Activated CD8-positive, alpha-beta T cell treated with anti-CD3 and anti-CD28 coated beads, Interleukin-2, amount 10 ng/mL, durations not matched to agents 7 days and 5 days (primary cell): Measurements from ENCODE around the gene RPSA. TPM values are rescaled to one million over a fixed set of nuclear protein-coding genes. Genes with fewer than 3 reads are reported as not detected.

ENCODE experiments used
- ATAC-seq: fragments of 150-1000 bp; cut with Tn5 transposase; one replicate; pipeline ENCODE4 v1.10.0; 2021; ENCODE audit warnings: moderate library complexity
- CTCF ChIA-PET: fragments of 350-600 bp; sonication (Branson Sonifier 250); formaldehyde crosslinking; loops from one replicate; lab custom pipeline; 2021; ENCODE audit warnings: antibody characterized with exemption; lab: Charles Lee
- POLR2A ChIA-PET: fragments of 350-600 bp; sonication (Branson Sonifier 250); formaldehyde crosslinking; loops from one replicate; lab custom pipeline; 2021; ENCODE audit warnings: antibody characterized with exemption; lab: Charles Lee
- DNase-seq: peaks from one replicate; pipeline ENCODE4 v3.0.0-alpha.2; 2020
- H3K27ac Mint-ChIP-seq: one replicate; pipeline ENCODE4 v1.8.0; 2021; ENCODE audit warnings: mild to moderate bottlenecking, mixed read lengths
- H3K27me3 Mint-ChIP-seq: one replicate; pipeline ENCODE4 v1.8.0; 2021; ENCODE audit warnings: low read depth, mixed read lengths
- H3K36me3 Mint-ChIP-seq: one replicate; pipeline ENCODE4 v1.8.0; 2021; ENCODE audit warnings: low read depth, mixed read lengths
- H3K4me1 Mint-ChIP-seq: one replicate; pipeline ENCODE4 v1.8.0; 2021; ENCODE audit warnings: low read depth, mixed read lengths
- H3K4me3 Mint-ChIP-seq: one replicate; pipeline ENCODE4 v1.8.0; 2021; ENCODE audit warnings: mild to moderate bottlenecking, mixed read lengths
- H3K9me3 Mint-ChIP-seq: one replicate; pipeline ENCODE4 v1.8.0; 2022; ENCODE audit warnings: mixed read lengths; ENCODE audit not compliant: insufficient read depth
- total RNA-seq, 2 experiments: library from RNA; stranded (reverse); gene quantifications; one replicate each; pipeline ENCODE4 v1.2.3, GENCODE V29; 2021

RPSA gene
- total RNA-seq, 2 experiments from 2014 or later, result 1,654 to 1,730 TPM

DNA sequence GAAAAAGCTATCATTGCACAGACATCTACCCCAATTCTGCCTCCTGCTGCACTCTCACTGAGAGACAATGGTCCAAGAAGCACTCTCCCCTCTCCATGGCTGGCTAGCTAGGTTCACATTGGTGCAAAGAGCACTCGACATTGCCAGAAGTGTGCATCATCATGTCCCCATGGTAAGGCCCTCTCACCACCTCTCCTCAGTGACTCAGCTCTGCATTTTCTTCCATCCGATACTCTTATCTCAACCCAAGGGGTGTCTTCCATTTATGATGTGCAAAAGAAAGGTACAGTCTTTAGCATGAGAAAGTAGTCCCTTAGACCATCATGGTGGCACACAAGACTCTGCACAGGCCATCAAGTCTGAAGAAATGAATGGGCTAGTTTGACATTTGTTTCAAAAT lies 14.0 kb downstream of the RPSA start:
- ATAC-seq, result no peak
- POLR2A ChIA-PET, result no interaction called here
- Mint-ChIP-seq H3K9me3 (no peaks in the 10 kb centered on the region), H3K36me3 (peaks cover 2% of the 10 kb centered on the region), H3K27ac (no peak overlapping the region), H3K4me3 (no peak overlapping the region), H3K27me3 (no peaks in the 10 kb centered on the region), H3K4me1 (no peaks in the 10 kb centered on the region)
- DNase-seq, result no peak
- CTCF ChIA-PET, result no interaction called here

DNA sequence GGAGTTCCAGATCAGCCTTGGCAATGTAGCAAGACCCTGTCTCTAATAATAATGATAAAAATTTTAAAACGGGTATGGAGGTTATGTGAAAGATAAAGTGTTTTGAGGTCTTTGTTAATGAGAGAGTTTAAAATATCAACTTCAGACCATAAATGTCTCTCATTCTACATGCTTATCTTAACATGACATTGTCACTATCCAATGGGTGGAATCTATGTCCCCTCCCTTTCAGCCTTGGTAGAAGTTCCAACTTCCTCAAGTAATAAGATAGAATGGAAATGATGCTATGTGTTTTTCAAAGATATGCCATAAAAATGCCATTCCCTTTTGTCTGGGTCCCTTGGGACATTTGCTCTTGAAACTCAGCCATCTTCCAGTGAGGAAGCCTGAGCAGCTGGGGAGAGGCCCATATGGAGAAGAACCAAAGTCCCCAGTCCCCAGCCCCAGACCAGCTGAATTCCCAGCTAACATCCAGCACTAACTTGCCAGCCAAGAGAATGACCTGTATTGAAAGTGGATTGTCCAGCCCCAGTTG lies 17.0 kb downstream of the RPSA start:
- Mint-ChIP-seq H3K4me1 (no peaks in the 10 kb centered on the region), H3K36me3 (no peaks in the 10 kb centered on the region), H3K27ac (no peak overlapping the region), H3K9me3 (no peaks in the 10 kb centered on the region), H3K4me3 (no peak overlapping the region), H3K27me3 (no peaks in the 10 kb centered on the region)
- no peak for DNase-seq
- ATAC-seq, result no peak
- CTCF ChIA-PET, result interaction anchor here (1.9 kb wide), 1 partner anchor 24 kb away, joined by 4 read pairs; no protein-coding TSS in a partner anchor
- POLR2A ChIA-PET, result no interaction called here

DNA sequence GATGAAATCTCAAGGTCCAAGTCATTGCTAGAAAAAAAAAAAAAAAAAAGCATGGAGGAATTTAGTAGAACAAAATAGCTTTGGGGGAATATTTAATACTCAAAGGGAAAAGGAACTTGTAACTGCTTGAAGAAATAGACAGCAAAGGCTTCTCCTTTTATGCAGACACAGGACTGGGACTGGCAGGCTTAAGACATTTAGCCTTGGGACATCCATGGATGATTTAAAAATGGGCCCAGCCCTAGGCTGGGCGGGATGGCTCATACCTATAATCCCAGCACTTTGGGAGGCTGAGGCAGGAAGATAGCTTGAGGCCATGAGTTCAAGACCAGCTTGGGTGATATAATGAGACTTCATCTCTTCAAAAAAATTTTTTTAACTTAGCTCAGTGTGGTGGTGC lies 19.8 kb downstream of the RPSA start:
- ChIA-PET POLR2A (no interaction called here), CTCF (interaction anchor here (1.0 kb wide), 1 partner anchor 20 kb away, joined by 3 read pairs; no protein-coding TSS in a partner anchor)
- no peaks in the 10 kb centered on the region for H3K9me3 Mint-ChIP-seq

DNA sequence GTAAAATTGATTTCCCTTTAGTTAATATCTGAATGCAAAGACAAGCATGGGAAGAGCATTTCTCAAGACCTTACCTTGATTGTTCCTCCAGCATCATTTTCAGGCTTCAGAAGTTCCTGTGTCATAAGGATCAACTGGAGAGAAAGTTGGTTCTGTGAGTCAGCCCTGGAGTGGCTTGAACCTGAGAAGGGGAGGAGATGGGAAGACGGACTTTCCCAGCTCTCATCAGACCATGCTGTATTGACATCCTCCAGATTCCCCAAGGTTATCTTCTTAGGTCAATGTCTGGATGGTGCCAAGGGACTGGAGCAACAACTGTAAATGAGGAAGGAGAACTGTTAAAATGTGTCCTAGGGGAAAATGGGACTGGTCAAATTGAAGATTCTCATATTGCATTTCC lies 21.0 kb downstream of the RPSA start:
- no peak for ATAC-seq
- H3K9me3 Mint-ChIP-seq, result no peaks in the 10 kb centered on the region
- no peaks in the 10 kb centered on the region for H3K4me1 Mint-ChIP-seq
- no peak for DNase-seq
- ChIA-PET POLR2A (no interaction called here), CTCF (interaction anchor here (1.0 kb wide), 1 partner anchor 19 kb away, joined by 3 read pairs; no protein-coding TSS in a partner anchor)
- H3K27me3 Mint-ChIP-seq, result no peaks in the 10 kb centered on the region
- H3K36me3 Mint-ChIP-seq, result no peaks in the 10 kb centered on the region
- H3K4me3 Mint-ChIP-seq, result no peak overlapping the region
- no peak overlapping the region for H3K27ac Mint-ChIP-seq

More for the DNA sequence above, 19.8 kb downstream of the RPSA start:
- ATAC-seq (no peak), DNase-seq (no peak)
- Mint-ChIP-seq H3K36me3 (no peaks in the 10 kb centered on the region), H3K4me1 (no peaks in the 10 kb centered on the region), H3K27me3 (no peaks in the 10 kb centered on the region), H3K27ac (no peak overlapping the region), H3K4me3 (no peak overlapping the region)

DNA sequence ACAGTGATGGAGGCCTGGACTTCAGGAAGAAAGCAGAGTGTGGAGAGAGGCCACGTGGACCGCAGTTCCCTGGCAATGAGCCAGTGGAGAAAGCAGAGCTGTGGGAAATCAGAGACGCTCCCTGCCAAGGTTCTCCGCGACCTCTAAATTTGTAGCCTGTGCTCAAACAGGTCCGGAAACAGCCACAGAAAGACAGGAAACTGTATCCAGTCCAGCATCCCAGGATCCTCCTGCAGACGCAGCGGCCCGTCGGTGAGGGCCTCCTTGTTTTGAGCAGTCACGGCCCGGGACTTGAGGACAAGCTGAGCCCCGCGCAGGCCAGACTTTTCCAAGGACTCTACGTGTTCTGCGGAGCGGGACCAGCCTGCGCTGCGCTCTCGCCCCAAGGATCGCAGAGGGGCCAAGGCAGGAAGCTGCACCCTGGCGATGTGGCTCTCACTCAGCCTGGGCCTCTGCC lies 22.3 kb downstream of the RPSA start:
- POLR2A ChIA-PET, result no interaction called here
- H3K27ac Mint-ChIP-seq, result no peak overlapping the region
- no peak for ATAC-seq

DNA sequence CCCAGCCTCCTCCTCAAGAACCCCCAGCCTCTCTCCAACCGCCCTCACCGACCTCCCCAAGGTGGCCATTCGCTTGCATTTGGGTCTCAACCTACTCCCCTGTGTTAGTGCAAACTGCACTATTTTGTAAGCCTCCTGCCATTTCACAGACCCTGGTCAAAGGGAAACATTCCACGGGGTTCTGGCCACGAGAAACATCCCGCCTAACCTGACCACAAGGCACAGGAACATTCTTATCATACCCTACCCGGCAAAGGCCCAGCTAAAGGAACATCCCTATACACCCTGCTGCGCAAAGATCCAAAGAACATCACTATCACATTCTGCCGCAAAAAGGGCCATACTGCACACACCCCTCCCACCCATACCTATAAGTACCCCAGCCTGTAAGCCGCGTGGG lies 22.9 kb downstream of the RPSA start:
- ChIA-PET CTCF (no interaction called here), POLR2A (no interaction called here)
- Mint-ChIP-seq H3K9me3 (no peaks in the 10 kb centered on the region), H3K36me3 (no peaks in the 10 kb centered on the region), H3K27me3 (no peaks in the 10 kb centered on the region), H3K4me3 (no peak overlapping the region), H3K4me1 (peaks cover 3% of the 10 kb centered on the region), H3K27ac (no peak overlapping the region)
- no peak for DNase-seq
- no peak for ATAC-seq

More for the DNA sequence above, 22.3 kb downstream of the RPSA start:
- Mint-ChIP-seq H3K9me3 (no peaks in the 10 kb centered on the region), H3K4me3 (no peak overlapping the region), H3K4me1 (no peaks in the 10 kb centered on the region), H3K36me3 (no peaks in the 10 kb centered on the region), H3K27me3 (no peaks in the 10 kb centered on the region)
- no peak for DNase-seq
- CTCF ChIA-PET, result no interaction called here

DNA sequence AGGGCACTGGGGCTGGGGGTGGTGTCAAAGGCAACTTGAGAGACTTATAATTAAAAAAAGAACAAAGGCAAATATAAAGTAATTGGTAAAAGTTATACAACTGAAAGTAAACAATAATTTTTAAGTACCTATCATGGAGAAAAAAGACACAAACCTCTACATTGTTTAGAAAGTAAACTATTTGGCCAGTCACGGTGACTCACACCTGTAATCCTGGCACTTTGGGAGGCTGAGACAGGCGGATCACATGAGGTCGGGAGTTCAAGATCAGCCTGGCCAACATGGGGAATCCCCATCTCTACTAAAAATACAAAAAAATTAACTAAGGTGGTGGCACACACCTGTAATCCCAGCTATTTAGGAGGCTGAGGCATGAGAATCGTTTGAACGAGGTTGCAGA lies 25.8 kb downstream of the RPSA start:
- Mint-ChIP-seq H3K4me3 (no peak overlapping the region), H3K36me3 (no peaks in the 10 kb centered on the region), H3K9me3 (no peaks in the 10 kb centered on the region), H3K27me3 (no peaks in the 10 kb centered on the region), H3K27ac (no peak overlapping the region), H3K4me1 (peaks cover 5% of the 10 kb centered on the region)
- no peak for ATAC-seq
- ChIA-PET CTCF (interaction anchor here (1.3 kb wide), 1 partner anchor 67 kb away, joined by 3 read pairs; no protein-coding TSS in a partner anchor), POLR2A (no interaction called here)
- DNase-seq, result no peak

DNA sequence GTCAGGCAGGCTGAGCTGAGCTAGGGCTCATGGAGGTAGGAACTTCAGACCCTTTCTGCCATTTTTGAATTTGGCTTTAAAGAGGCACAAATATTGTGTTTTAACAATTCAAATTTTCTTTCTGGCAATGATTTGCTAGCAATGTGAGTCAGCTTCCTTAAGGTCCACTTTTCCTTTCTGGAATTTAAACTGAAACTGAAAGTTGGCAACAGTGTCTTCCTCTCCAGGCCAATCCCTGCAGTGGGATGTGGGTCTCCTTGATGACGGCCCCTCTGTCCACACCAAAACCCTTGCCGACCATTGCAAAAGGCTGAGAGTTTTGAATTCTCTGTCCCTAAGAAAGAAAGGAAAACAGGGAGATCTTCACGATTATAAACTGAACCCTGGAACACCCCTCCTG lies 27.1 kb downstream of the RPSA start:
- no peak for ATAC-seq
- no peaks in the 10 kb centered on the region for H3K27me3 Mint-ChIP-seq
- no peak for DNase-seq
- H3K36me3 Mint-ChIP-seq, result no peaks in the 10 kb centered on the region
- POLR2A ChIA-PET, result no interaction called here
- no peak overlapping the region for H3K4me3 Mint-ChIP-seq
- no peak overlapping the region for H3K27ac Mint-ChIP-seq
- no peaks in the 10 kb centered on the region for H3K9me3 Mint-ChIP-seq
- CTCF ChIA-PET, result no interaction called here
- H3K4me1 Mint-ChIP-seq, result peaks cover 5% of the 10 kb centered on the region

DNA sequence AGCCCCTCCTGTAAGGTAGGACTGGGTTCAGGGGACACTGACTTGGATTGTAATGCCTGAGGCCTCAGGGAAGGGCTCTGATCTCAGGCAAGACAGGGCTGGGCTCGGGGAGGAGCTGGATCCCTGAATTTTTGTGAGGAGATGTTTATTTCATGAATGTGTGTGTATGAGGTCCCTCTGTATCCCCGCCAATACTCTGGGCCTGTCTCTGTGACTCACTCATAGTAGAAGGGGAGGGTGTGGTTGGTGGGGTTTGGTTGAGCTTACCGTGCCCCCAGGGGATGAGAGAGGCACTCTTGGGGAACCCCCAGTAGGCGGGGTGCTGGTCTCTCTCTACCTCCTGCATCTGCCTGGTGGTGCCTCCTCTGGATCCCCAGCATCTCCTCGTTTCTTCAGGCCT lies 28.1 kb downstream of the RPSA start:
- H3K27ac Mint-ChIP-seq, result no peak overlapping the region
- H3K27me3 Mint-ChIP-seq, result no peaks in the 10 kb centered on the region
- peaks cover 5% of the 10 kb centered on the region for H3K4me1 Mint-ChIP-seq
- ChIA-PET POLR2A (no interaction called here), CTCF (interaction anchor here (0.9 to 1.4 kb wide), 4 partner anchors 12 to 28 kb away, joined by 3 to 5 read pairs (median 4); partner anchors contain the start of gene RPSA)
- H3K4me3 Mint-ChIP-seq, result no peak overlapping the region
- H3K9me3 Mint-ChIP-seq, result no peaks in the 10 kb centered on the region
- ATAC-seq, result peak; percentile 42
- H3K36me3 Mint-ChIP-seq, result no peaks in the 10 kb centered on the region
- no peak for DNase-seq

DNA sequence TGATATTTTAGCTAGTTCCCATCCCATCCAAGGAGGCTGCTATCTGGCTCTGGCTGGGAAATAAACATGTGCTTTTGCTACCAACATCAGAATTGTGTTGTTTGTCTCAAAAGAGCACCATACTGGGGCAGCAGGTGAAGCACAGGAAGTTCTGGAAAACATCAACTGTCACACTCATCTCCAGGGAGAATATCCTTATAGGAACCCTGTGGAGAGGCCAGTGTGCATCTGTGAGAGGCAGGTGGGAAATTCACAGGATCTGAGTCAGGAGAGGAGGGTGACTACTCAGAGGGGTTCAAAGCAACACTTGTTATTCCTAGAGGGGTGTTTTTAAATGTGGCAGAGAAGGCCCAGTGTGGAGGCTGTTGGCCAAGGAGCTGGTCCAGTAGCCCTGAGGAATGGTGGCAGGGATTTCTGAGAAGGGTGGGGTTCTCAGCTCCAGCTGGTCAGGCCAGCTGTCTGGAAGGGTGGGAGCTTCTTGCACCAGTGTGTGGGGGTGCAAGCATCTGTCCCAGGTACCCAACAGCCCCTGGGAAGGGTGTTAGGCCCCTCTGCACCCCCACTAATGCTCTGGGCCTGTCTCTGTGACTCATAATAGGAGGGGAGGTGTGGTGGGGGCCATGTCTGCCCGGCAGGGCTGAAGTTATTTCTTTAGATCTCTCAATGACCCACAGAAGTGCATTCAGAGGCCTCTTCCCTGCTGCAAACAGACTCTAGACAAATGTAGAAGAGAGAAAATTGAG lies 28.7 kb downstream of the RPSA start:
- no peaks in the 10 kb centered on the region for H3K9me3 Mint-ChIP-seq
- H3K36me3 Mint-ChIP-seq, result no peaks in the 10 kb centered on the region
- no peaks in the 10 kb centered on the region for H3K27me3 Mint-ChIP-seq
- DNase-seq, result no peak
- H3K4me3 Mint-ChIP-seq, result no peak overlapping the region
- ATAC-seq, result no peak
- POLR2A ChIA-PET, result no interaction called here
- CTCF ChIA-PET, result interaction anchor here (0.9 to 1.4 kb wide), 4 partner anchors 12 to 29 kb away, joined by 3 to 5 read pairs (median 4); partner anchors contain the start of gene RPSA
- peak overlapping the region; percentile 43 for H3K27ac Mint-ChIP-seq
- H3K4me1 Mint-ChIP-seq, result peaks cover 5% of the 10 kb centered on the region

DNA sequence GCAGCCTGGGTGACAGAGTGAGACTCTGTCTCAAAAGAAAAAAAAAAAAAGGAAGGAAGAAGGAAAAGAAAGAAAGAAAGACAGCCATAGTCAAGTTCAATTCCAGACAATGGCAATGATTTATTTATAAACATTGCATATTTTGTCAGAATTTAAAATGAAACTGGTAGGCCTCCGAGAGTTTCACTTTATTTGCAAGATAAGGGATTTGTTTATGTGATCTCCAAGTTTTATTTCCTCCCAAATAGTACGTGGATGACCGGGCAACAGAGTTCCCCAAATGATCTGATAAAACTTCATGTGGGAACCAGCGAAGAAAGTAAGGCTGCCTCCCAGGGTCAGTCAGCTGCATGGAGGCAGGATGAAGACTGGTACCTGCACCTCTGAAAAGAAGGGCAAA lies 32.4 kb downstream of the RPSA start:
- ChIA-PET CTCF (interaction anchor here (0.8 kb wide), 1 partner anchor 9 kb away, joined by 5 read pairs; no protein-coding TSS in a partner anchor), POLR2A (no interaction called here)
- peaks cover 4% of the 10 kb centered on the region for H3K4me1 Mint-ChIP-seq
- DNase-seq (no peak), ATAC-seq (no peak)
- H3K27me3 Mint-ChIP-seq, result peaks cover 4% of the 10 kb centered on the region
- H3K27ac Mint-ChIP-seq, result no peak overlapping the region
- H3K4me3 Mint-ChIP-seq, result no peak overlapping the region
- no peaks in the 10 kb centered on the region for H3K36me3 Mint-ChIP-seq
- H3K9me3 Mint-ChIP-seq, result no peaks in the 10 kb centered on the region

DNA sequence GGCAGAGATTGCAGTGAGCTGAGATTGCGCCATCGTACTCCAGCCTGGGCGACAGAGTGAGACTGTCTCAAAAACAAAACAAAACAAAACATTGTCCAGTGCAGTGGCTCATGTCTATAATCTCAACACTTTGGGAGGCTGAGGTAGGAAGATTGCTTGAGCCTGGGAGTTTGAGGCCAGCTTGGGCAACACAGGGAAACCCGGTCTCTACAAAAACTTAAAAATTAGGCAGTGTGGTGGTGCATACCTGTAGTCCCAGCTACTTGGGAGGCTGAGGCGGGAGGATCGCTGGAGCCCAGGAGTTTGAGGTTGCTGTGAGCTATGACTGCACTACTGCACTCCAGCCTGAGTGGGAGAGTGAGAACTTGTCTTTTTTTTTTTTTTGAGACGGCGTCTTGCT lies 33.8 kb downstream of the RPSA start:
- peaks cover 6% of the 10 kb centered on the region for H3K27me3 Mint-ChIP-seq
- ChIA-PET POLR2A (no interaction called here), CTCF (no interaction called here)
- no peaks in the 10 kb centered on the region for H3K9me3 Mint-ChIP-seq
- H3K27ac Mint-ChIP-seq, result no peak overlapping the region
- no peak overlapping the region for H3K4me3 Mint-ChIP-seq
- H3K4me1 Mint-ChIP-seq, result no peaks in the 10 kb centered on the region
- DNase-seq (no peak), ATAC-seq (no peak)
- no peaks in the 10 kb centered on the region for H3K36me3 Mint-ChIP-seq
